SIG-M5 treated with dmso at 0.1 percent for 504 hours (cell line): ENCODE results near the gene PPDPF.

ENCODE experiments used
- DNase-seq: peaks from one replicate; lab custom pipeline; 2025; ENCODE audit not compliant: unreplicated experiment; lab: John Stamatoyannopoulos, UW

Gene PPDPF

GRCh38 chr20:63536241-63536977 lies 15.8 kb downstream of the PPDPF start:
- no peak for DNase-seq

GRCh38 chr20:63536997-63537524 lies 16.5 kb downstream of the PPDPF start, which contains the start of gene PTK6:
TSS of gene PTK6 (minus strand) at chr20:63537376. CDS start at chr20:63537314, 62 bp downstream.
- peak; percentile 80 for DNase-seq

GRCh38 chr20:63537525-63538203 lies 17.1 kb downstream of the PPDPF start:
- peak; percentile 97 for DNase-seq

- DNase-seq = peak; percentile 69
Measured at GRCh38 chr20:63538204-63539091, 17.9 kb downstream of the PPDPF start.

- no peak for DNase-seq
Measured at GRCh38 chr20:63539092-63539430, 18.5 kb downstream of the PPDPF start.

GRCh38 chr20:63539441-63540370 lies 19.1 kb downstream of the PPDPF start:
- no peak for DNase-seq

- DNase-seq = no peak
Measured at GRCh38 chr20:63540417-63541186, 20.0 kb downstream of the PPDPF start.

GRCh38 chr20:63541371-63541770 lies 20.8 kb downstream of the PPDPF start:
- no peak for DNase-seq

- no peak for DNase-seq
Measured at GRCh38 chr20:63542031-63542559, 21.5 kb downstream of the PPDPF start.

- DNase-seq = no peak
Measured at GRCh38 chr20:63542696-63543095, 22.1 kb downstream of the PPDPF start.

- no peak for DNase-seq
Measured at GRCh38 chr20:63543131-63543530, 22.6 kb downstream of the PPDPF start.

GRCh38 chr20:63543733-63544132 lies 23.2 kb downstream of the PPDPF start:
- no peak for DNase-seq

GRCh38 chr20:63544241-63544957 lies 23.8 kb downstream of the PPDPF start:
- no peak for DNase-seq

GRCh38 chr20:63544958-63545516 lies 24.5 kb downstream of the PPDPF start:
- DNase-seq = peak; percentile 46

GRCh38 chr20:63545814-63546213 lies 25.2 kb downstream of the PPDPF start:
- no peak for DNase-seq

- no peak for DNase-seq
Measured at GRCh38 chr20:63546256-63546955, 25.8 kb downstream of the PPDPF start.

GRCh38 chr20:63546956-63547724 lies 26.6 kb downstream of the PPDPF start:
- no peak for DNase-seq
